Measurements from ENCODE around the gene RACK1. TPM values are rescaled to one million over a fixed set of nuclear protein-coding genes. Genes with fewer than 3 reads are reported as not detected.

RACK1 gene
- total and polyA plus RNA-seq, 2 of the 13 experiments (the other 11 are each of a cell fraction or from before 2014, with no cell fraction given), result 2,514 to 6,141 TPM

DNA sequence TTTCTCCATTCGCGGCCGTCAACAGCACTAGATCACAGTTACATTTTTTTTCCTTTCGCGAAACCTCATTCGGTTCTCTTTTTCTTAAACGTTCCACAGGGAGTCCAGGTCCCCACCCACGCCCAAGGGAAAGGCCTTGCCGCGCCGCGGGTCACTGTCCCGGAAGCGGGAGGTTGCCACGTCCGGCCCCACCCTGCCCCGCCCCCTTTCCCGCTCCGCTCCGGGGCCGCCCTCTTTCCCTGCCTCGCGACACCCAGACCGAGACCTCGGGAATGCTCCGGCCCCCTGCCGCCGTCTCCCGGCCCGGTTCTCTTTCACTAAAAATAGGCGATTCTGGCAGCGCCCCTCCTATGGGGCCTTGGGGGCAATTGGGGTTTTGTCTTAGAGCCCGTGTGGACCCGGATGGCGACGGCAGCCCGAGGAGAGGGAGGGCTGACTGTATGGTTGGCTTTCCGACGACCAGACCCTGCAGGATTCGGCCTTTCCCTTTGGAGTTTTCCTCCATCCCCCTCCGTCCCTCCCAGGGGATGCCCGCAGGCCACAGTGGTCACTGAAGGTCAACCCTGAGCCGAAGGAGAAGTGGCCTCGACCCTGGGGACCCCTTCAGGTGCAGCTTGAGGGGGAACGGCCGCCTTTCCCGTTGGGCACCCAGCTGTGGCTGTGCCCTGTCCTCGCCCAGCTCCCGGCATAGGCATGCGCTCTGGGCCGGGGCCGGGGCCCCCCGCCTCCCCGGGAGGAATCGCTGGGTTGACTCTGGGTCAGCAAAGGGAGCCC lies 2.8 kb upstream of the RACK1 start (continued):
- TF ChIP-seq ZNF781 (CRISPR knock-in tag; IDR thresholded peaks at IDR 0.05; ENCODE audit: borderline replicate concordance, not compliant biosample characterization), result peak; percentile 67
- TF ChIP-seq, protein P1, sequence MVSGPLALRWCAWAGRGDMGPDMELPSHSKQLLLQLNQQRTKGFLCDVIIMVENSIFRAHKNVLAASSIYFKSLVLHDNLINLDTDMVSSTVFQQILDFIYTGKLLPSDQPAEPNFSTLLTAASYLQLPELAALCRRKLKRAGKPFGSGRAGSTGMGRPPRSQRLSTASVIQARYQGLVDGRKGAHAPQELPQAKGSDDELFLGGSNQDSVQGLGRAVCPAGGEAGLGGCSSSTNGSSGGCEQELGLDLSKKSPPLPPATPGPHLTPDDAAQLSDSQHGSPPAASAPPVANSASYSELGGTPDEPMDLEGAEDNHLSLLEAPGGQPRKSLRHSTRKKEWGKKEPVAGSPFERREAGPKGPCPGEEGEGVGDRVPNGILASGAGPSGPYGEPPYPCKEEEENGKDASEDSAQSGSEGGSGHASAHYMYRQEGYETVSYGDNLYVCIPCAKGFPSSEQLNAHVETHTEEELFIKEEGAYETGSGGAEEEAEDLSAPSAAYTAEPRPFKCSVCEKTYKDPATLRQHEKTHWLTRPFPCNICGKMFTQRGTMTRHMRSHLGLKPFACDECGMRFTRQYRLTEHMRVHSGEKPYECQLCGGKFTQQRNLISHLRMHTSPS (CRISPR knock-in tag; IDR thresholded peaks at IDR 0.05; ENCODE audit: low read depth), result peak; percentile 12; the same call in 1 of the 2 replicates
- TF ChIP-seq HNRNPLL (IDR thresholded peaks at IDR 0.05; ENCODE audit: low read depth, low read length, poor library complexity, severe bottlenecking), result peak; percentile 10
- TF ChIP-seq MED13 (CRISPR knock-in tag; IDR thresholded peaks at IDR 0.05), result peak; percentile 72; the same call in 1 of the 2 replicates
- TF ChIP-seq FOXK2 (IDR thresholded peaks at IDR 0.05), result no peak
- no peak for TF ChIP-seq KLF11 (CRISPR knock-in tag; IDR thresholded peaks at IDR 0.05)
- TF ChIP-seq, protein P2, sequence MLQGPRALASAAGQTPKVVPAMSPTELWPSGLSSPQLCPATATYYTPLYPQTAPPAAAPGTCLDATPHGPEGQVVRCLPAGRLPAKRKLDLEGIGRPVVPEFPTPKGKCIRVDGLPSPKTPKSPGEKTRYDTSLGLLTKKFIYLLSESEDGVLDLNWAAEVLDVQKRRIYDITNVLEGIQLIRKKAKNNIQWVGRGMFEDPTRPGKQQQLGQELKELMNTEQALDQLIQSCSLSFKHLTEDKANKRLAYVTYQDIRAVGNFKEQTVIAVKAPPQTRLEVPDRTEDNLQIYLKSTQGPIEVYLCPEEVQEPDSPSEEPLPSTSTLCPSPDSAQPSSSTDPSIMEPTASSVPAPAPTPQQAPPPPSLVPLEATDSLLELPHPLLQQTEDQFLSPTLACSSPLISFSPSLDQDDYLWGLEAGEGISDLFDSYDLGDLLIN (CRISPR knock-in tag; IDR thresholded peaks at IDR 0.05; ENCODE audit: borderline replicate concordance), result 0 out of 2 replicates have a peak, but pooled peaks have one; percentile 35
- peak; percentile 19; the same call in 1 of the 2 replicates for TF ChIP-seq ELF4 (CRISPR knock-in tag; IDR thresholded peaks at IDR 0.05; ENCODE audit: borderline replicate concordance)
- TF ChIP-seq PAX8 (CRISPR knock-in tag; IDR thresholded peaks at IDR 0.05; ENCODE audit: borderline replicate concordance), result peak; percentile 32; the same call in 1 of the 2 replicates
- peak; percentile 75 for TF ChIP-seq GABPA (IDR thresholded peaks at IDR 0.05; ENCODE audit: low read depth, low read length)
- TF ChIP-seq GABPA (CRISPR knock-in tag; IDR thresholded peaks at IDR 0.05; ENCODE audit: low read depth), result peak; percentile 89
- TF ChIP-seq, protein P3, sequence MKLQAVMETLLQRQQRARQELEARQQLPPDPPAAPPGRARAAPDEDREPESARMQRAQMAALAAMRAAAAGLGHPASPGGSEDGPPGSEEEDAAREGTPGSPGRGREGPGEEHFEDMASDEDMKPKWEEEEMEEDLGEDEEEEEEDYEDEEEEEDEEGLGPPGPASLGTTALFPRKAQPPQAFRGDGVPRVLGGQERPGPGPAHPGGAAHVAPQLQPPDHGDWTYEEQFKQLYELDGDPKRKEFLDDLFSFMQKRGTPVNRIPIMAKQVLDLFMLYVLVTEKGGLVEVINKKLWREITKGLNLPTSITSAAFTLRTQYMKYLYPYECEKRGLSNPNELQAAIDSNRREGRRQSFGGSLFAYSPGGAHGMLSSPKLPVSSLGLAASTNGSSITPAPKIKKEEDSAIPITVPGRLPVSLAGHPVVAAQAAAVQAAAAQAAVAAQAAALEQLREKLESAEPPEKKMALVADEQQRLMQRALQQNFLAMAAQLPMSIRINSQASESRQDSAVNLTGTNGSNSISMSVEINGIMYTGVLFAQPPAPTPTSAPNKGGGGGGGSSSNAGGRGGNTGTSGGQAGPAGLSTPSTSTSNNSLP (IDR thresholded peaks at IDR 0.05; ENCODE audit: low read depth, low read length), result no peak
- TF ChIP-seq ZFP36L1 (CRISPR knock-in tag; IDR thresholded peaks at IDR 0.05), result no peak; the same call in 1 of the 2 replicates
- TF ChIP-seq DR1 (CRISPR knock-in tag; IDR thresholded peaks at IDR 0.05), result peak; percentile 51; the same call in 1 of the 2 replicates
- TF ChIP-seq, protein P4, sequence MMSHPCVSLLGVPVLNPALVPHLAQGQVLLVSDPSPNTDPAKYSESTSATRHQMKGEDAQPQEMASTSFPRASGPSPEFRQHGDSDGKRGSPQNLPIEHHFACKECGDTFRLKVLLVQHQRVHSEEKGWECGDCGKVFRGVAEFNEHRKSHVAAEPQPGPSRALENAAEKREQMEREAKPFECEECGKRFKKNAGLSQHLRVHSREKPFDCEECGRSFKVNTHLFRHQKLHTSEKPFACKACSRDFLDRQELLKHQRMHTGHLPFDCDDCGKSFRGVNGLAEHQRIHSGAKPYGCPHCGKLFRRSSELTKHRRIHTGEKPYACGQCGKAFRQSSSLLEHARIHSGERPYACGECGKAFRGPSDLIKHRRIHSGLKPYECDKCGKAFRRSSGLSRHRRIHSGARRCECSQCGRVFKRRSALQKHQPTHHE (CRISPR knock-in tag; IDR thresholded peaks at IDR 0.05; ENCODE audit: borderline replicate concordance), result peak; percentile 55; the same call in 1 of the 2 replicates
- TF ChIP-seq PHF20 (CRISPR knock-in tag; IDR thresholded peaks at IDR 0.05), result peak; percentile 62
- no peak for TF ChIP-seq MIER2 (CRISPR knock-in tag; IDR thresholded peaks at IDR 0.05)
- 0 out of 2 replicates have a peak, but pooled peaks have one; percentile 67 for TF ChIP-seq PCBP1 (IDR thresholded peaks at IDR 0.05; ENCODE audit: borderline replicate concordance, low read depth, low read length)
- no peak for TF ChIP-seq CEBPB (IDR thresholded peaks at IDR 0.05; ENCODE audit: borderline replicate concordance, low read depth, low read length)
- peak; percentile 75; the same call in 1 of the 2 replicates for TF ChIP-seq YEATS4 (CRISPR knock-in tag; IDR thresholded peaks at IDR 0.05; ENCODE audit: borderline replicate concordance)
- peak; percentile 23; the same call in 1 of the 2 replicates for TF ChIP-seq ZNF598 (CRISPR knock-in tag; IDR thresholded peaks at IDR 0.05; ENCODE audit: borderline replicate concordance)
- TF ChIP-seq, protein P5, sequence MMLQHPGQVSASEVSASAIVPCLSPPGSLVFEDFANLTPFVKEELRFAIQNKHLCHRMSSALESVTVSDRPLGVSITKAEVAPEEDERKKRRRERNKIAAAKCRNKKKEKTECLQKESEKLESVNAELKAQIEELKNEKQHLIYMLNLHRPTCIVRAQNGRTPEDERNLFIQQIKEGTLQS (CRISPR knock-in tag; IDR thresholded peaks at IDR 0.05), result no peak
- peak; percentile 57; the same call in 1 of the 2 replicates for TF ChIP-seq AHR (CRISPR knock-in tag; IDR thresholded peaks at IDR 0.05)

Data from HepG2 (cell line).